ENCODE data around the gene PPP6R1. TPM values are rescaled to one million over a fixed set of nuclear protein-coding genes. Genes with fewer than 3 reads are reported as not detected.

PPP6R1 gene
- total RNA-seq, 1 experiment from 2014 or later: 113 TPM

- no peaks in the 10 kb centered on the region for H3K9me3 Mint-ChIP-seq (ENCODE audit: unreplicated experiment)
- H3K27me3 Mint-ChIP-seq (ENCODE audit: insufficient read depth, unreplicated experiment): no peaks in the 10 kb centered on the region
- POLR2A ChIA-PET: interaction anchor here (0.7 kb wide), 1 partner anchor 95 kb away, joined by 9 read pairs; no protein-coding TSS in a partner anchor
- intact Hi-C loops (cut with micrococcal nuclease; ENCODE audit: unreplicated experiment): no loop called here
- H3K27me3 ChIP-seq (replicated peaks; ENCODE audit: control insufficient read depth, insufficient read depth, low read length): no peaks in the 10 kb centered on the region
- H3K4me3 Mint-ChIP-seq (ENCODE audit: unreplicated experiment): no peak overlapping the region
- CTCF ChIA-PET: no interaction called here
- H3K36me3 Mint-ChIP-seq (ENCODE audit: insufficient read depth, unreplicated experiment): peaks cover 38% of the 10 kb centered on the region
- H3K4me1 Mint-ChIP-seq (ENCODE audit: low read depth, unreplicated experiment): peaks cover 29% of the 10 kb centered on the region
- no peak overlapping the region for H3K4me3 ChIP-seq (ENCODE audit: low read depth, low read length)
- peaks cover 3% of the 10 kb centered on the region for H3K36me3 ChIP-seq (ENCODE audit: control insufficient read depth, insufficient read depth, low read length)
- no peak overlapping the region for H3K27ac Mint-ChIP-seq (ENCODE audit: unreplicated experiment)
- BruUV-seq (replicated peaks): no TSS peak
- H3K9me3 ChIP-seq: no peaks in the 10 kb centered on the region
- no peak for DNase-seq
- 0 out of 2 replicates have a peak, but pooled peaks cover 14% of the 10 kb centered on the region for H3K4me1 ChIP-seq
- no peak for TF ChIP-seq CTCF (IDR thresholded peaks at IDR 0.05; ENCODE audit: insufficient read depth in 1 of 2, low read depth in 1 of 2, low read length in 1 of 2, severe bottlenecking in 1 of 2, unreplicated experiment in 1 of 2)
Measured at GRCh38 chr19:55252760-55253663, 5.8 kb downstream of the PPP6R1 start.

GRCh38 chr19:55251341-55252081, 7.3 kb downstream of the PPP6R1 start:
- H3K27me3 Mint-ChIP-seq (ENCODE audit: insufficient read depth, unreplicated experiment): no peaks in the 10 kb centered on the region
- no TSS peak for BruUV-seq (replicated peaks)
- intact Hi-C loops (cut with micrococcal nuclease; ENCODE audit: unreplicated experiment): no loop called here
- 0 out of 2 replicates have a peak, but pooled peaks cover 6% of the 10 kb centered on the region for H3K4me1 ChIP-seq
- no peak overlapping the region for H3K4me3 Mint-ChIP-seq (ENCODE audit: unreplicated experiment)
- H3K36me3 ChIP-seq (ENCODE audit: control insufficient read depth, insufficient read depth, low read length): peaks cover 5% of the 10 kb centered on the region
- H3K27ac Mint-ChIP-seq (ENCODE audit: unreplicated experiment): no peak overlapping the region
- TF ChIP-seq CTCF (IDR thresholded peaks at IDR 0.05; ENCODE audit: insufficient read depth in 1 of 2, low read depth in 1 of 2, low read length in 1 of 2, severe bottlenecking in 1 of 2, unreplicated experiment in 1 of 2): no peak
- POLR2A ChIA-PET: interaction anchor here (0.6 kb wide), 1 partner anchor 29 kb away, joined by 3 read pairs; the partner anchor contains the start of gene HSPBP1
- CTCF ChIA-PET: no interaction called here
- H3K9me3 ChIP-seq: no peaks in the 10 kb centered on the region
- H3K9me3 Mint-ChIP-seq (ENCODE audit: unreplicated experiment): no peaks in the 10 kb centered on the region
- DNase-seq: no peak
- H3K36me3 Mint-ChIP-seq (ENCODE audit: insufficient read depth, unreplicated experiment): peaks cover 28% of the 10 kb centered on the region
- H3K4me1 Mint-ChIP-seq (ENCODE audit: low read depth, unreplicated experiment): peaks cover 16% of the 10 kb centered on the region
- H3K27me3 ChIP-seq (replicated peaks; ENCODE audit: control insufficient read depth, insufficient read depth, low read length): no peaks in the 10 kb centered on the region
- H3K4me3 ChIP-seq (ENCODE audit: low read depth, low read length): no peak overlapping the region

GRCh38 chr19:55250262-55251036, 8.4 kb downstream of the PPP6R1 start:
- H3K4me1 ChIP-seq: no peaks in the 10 kb centered on the region
- Mint-ChIP-seq H3K4me1 (ENCODE audit: low read depth, unreplicated experiment) (peaks cover 5% of the 10 kb centered on the region), H3K4me3 (ENCODE audit: unreplicated experiment) (no peak overlapping the region), H3K27ac (ENCODE audit: unreplicated experiment) (no peak overlapping the region), H3K36me3 (ENCODE audit: insufficient read depth, unreplicated experiment) (peaks cover 19% of the 10 kb centered on the region), H3K9me3 (ENCODE audit: unreplicated experiment) (no peaks in the 10 kb centered on the region), H3K27me3 (ENCODE audit: insufficient read depth, unreplicated experiment) (no peaks in the 10 kb centered on the region)
- peaks cover 4% of the 10 kb centered on the region for H3K36me3 ChIP-seq (ENCODE audit: control insufficient read depth, insufficient read depth, low read length)
- BruUV-seq (replicated peaks): no TSS peak
- no peak overlapping the region for H3K4me3 ChIP-seq (ENCODE audit: low read depth, low read length)
- no peaks in the 10 kb centered on the region for H3K27me3 ChIP-seq (replicated peaks; ENCODE audit: control insufficient read depth, insufficient read depth, low read length)
- no peak for DNase-seq
- intact Hi-C loops (cut with micrococcal nuclease; ENCODE audit: unreplicated experiment): no loop called here
- ChIA-PET CTCF (interaction anchor here (0.6 kb wide), 1 partner anchor 143 kb away, joined by 6 read pairs; no protein-coding TSS in a partner anchor), POLR2A (no interaction called here)
- no peak for TF ChIP-seq CTCF (IDR thresholded peaks at IDR 0.05; ENCODE audit: insufficient read depth in 1 of 2, low read depth in 1 of 2, low read length in 1 of 2, severe bottlenecking in 1 of 2, unreplicated experiment in 1 of 2)
- no peaks in the 10 kb centered on the region for H3K9me3 ChIP-seq

All from Caco-2 (cell line).